SK-N-MC (cell line): ENCODE results near the gene XCL1.

Experiments
- EZH2 ChIP-seq: fragments of 200-600 bp; sonication (generic); IDR thresholded peaks from one replicate; pipeline ENCODE4 v1.6.1; 2017; ENCODE audit warnings: antibody characterized with exemption
- POLR2AphosphoS5 ChIP-seq: IDR thresholded peaks from 2 replicates; pipeline ENCODE4 v1.6.1; 2012; ENCODE audit warnings: mild to moderate bottlenecking, low read depth, low read length, borderline replicate concordance

- TF ChIP-seq EZH2 (no peak), POLR2AphosphoS5 (no peak)
These were observed 5.6 kb downstream of the XCL1 start for GRCh38 chr1:168581817-168582572.
